Neural cell (in vitro differentiated cells): Measurements from ENCODE around the gene PROK1. TPM values are rescaled to one million over a fixed set of nuclear protein-coding genes. Genes with fewer than 3 reads are reported as not detected.

Experiments
- H2AFZ ChIP-seq: fragments of 200-600, 300-800 bp; sonication (generic), shearing (Covaris generic); 2 replicates; pipeline ENCODE4 v1.6.0; 2014; ENCODE audit warnings: low read depth, mild to moderate bottlenecking, antibody characterized with exemption, low read length, moderate library complexity
- H3F3A ChIP-seq: fragments of 200-600 bp; shearing (Covaris generic); 2 replicates; pipeline ENCODE4 v1.6.1; 2016; ENCODE audit warnings: mild to moderate bottlenecking, moderate library complexity, mixed read lengths, antibody characterized with exemption, low read length; ENCODE audit not compliant: insufficient read depth, poor library complexity, severe bottlenecking
- H3K27ac ChIP-seq: fragments of 200-600, 300-800 bp; sonication (generic), shearing (Covaris generic); 2 replicates; pipeline ENCODE4 v1.5.1; 2014; ENCODE audit warnings: mild to moderate bottlenecking, low read length, moderate library complexity
- H3K27me3 ChIP-seq: fragments of 300-800, 200-600 bp; sonication (generic), shearing (Covaris generic); 2 replicates; pipeline ENCODE4 v1.6.0; 2014; ENCODE audit warnings: mild to moderate bottlenecking, low read depth, low read length, moderate library complexity; ENCODE audit not compliant: insufficient read depth
- H3K36me3 ChIP-seq: fragments of 300-800, 200-600 bp; sonication (generic), shearing (Covaris generic); 2 replicates; pipeline ENCODE4 v1.5.1; 2014; ENCODE audit warnings: mild to moderate bottlenecking, antibody characterized with exemption, low read length, moderate library complexity; ENCODE audit not compliant: insufficient read depth
- H3K4me2 ChIP-seq: fragments of 300-800, 200-600 bp; sonication (generic), shearing (Covaris generic); 2 replicates; pipeline ENCODE4 v1.6.0; 2014; ENCODE audit warnings: mild to moderate bottlenecking, low read length
- H3K4me3 ChIP-seq: fragments of 300-800, 200-600 bp; sonication (generic), shearing (Covaris generic); 2 replicates; pipeline ENCODE4 v1.5.1; 2014; ENCODE audit warnings: mild to moderate bottlenecking, low read length, moderate library complexity
- H3K79me2 ChIP-seq: fragments of 200-600 bp; shearing (Covaris generic); replicated peaks from 2 replicates; pipeline ENCODE4 v1.6.0; 2014; ENCODE audit warnings: mild to moderate bottlenecking, low read length, moderate library complexity; ENCODE audit not compliant: insufficient read depth
- H3K9ac ChIP-seq: fragments of 300-800, 200-600 bp; sonication (generic), shearing (Covaris generic); 2 replicates; pipeline ENCODE4 v1.6.1; 2016; ENCODE audit warnings: mild to moderate bottlenecking, low read length, mixed read lengths
- H3K9me2 ChIP-seq: fragments of 200-600 bp; shearing (Covaris generic); 2 replicates; pipeline ENCODE4 v1.6.1; 2016; ENCODE audit warnings: mild to moderate bottlenecking, low read length, mixed read lengths; ENCODE audit not compliant: insufficient read depth
- H3K9me3 ChIP-seq: fragments of 200-600, 300-800 bp; sonication (generic), shearing (Covaris generic); 2 replicates; pipeline ENCODE4 v1.6.1; 2016; ENCODE audit warnings: mild to moderate bottlenecking, mixed run types, low read length, moderate library complexity, mixed read lengths
- H4K20me1 ChIP-seq: fragments of 200-600 bp; shearing (Covaris generic); 2 replicates; pipeline ENCODE4 v1.6.1; 2016; ENCODE audit warnings: mild to moderate bottlenecking, mixed run types; ENCODE audit not compliant: insufficient read depth
- EP300 ChIP-seq: fragments of 450-650 bp; conservative IDR thresholded peaks from 2 replicates; pipeline ENCODE4 v1.6.1; 2014; ENCODE audit warnings: antibody characterized with exemption, mild to moderate bottlenecking, moderate library complexity; ENCODE audit not compliant: poor library complexity, severe bottlenecking
- EZH2 ChIP-seq: fragments of 200-600, 300-800 bp; shearing (Covaris generic), sonication (generic); IDR thresholded peaks from 2 replicates; pipeline ENCODE4 v1.6.1; 2014; ENCODE audit warnings: antibody characterized with exemption, low read length, borderline replicate concordance, mild to moderate bottlenecking; ENCODE audit not compliant: insufficient read depth, poor library complexity, severe bottlenecking
- MXI1 ChIP-seq: fragments of 450-650 bp; conservative IDR thresholded peaks from 2 replicates; pipeline ENCODE4 v1.6.1; 2014; ENCODE audit warnings: antibody characterized with exemption, mild to moderate bottlenecking; ENCODE audit not compliant: poor library complexity, severe bottlenecking
- POLR2AphosphoS5 ChIP-seq: IDR thresholded peaks from 2 replicates; pipeline ENCODE4 v1.6.1; 2012
- RAD21 ChIP-seq: fragments of 450-650 bp; conservative IDR thresholded peaks from 2 replicates; pipeline ENCODE4 v1.6.1; 2014; ENCODE audit warnings: antibody characterized with exemption, mild to moderate bottlenecking, moderate library complexity
- SMC3 ChIP-seq: fragments of 450-650 bp; conservative IDR thresholded peaks from 2 replicates; pipeline ENCODE4 v1.6.1; 2014; ENCODE audit warnings: antibody characterized with exemption, mild to moderate bottlenecking, moderate library complexity; ENCODE audit not compliant: poor library complexity
- TAF1 ChIP-seq: IDR thresholded peaks from 2 replicates; pipeline ENCODE4 v1.6.1; 2012; ENCODE audit warnings: low read depth
- polyA plus RNA-seq: library from polyadenylated mRNA; depleted of rRNA; stranded (reverse); fragments of >200 nt; gene quantifications from 2 replicates; pipeline ENCODE4 v1.2.3, GENCODE V29; 2014
- TF ChIP-seq, protein P1 (sequence below): IDR thresholded peaks from 2 replicates; pipeline ENCODE4 v1.6.1; 2012; ENCODE audit warnings: borderline replicate concordance
- TF ChIP-seq, protein P2 (sequence below): fragments of 450-650 bp; IDR thresholded peaks from 2 replicates; pipeline ENCODE4 v1.5.1; 2014; ENCODE audit warnings: antibody characterized with exemption, mild to moderate bottlenecking, moderate library complexity; ENCODE audit not compliant: poor library complexity, severe bottlenecking

The PROK1 gene
- polyA plus RNA-seq, 1 donor from 2014 or later = 0.54 TPM

DNA sequence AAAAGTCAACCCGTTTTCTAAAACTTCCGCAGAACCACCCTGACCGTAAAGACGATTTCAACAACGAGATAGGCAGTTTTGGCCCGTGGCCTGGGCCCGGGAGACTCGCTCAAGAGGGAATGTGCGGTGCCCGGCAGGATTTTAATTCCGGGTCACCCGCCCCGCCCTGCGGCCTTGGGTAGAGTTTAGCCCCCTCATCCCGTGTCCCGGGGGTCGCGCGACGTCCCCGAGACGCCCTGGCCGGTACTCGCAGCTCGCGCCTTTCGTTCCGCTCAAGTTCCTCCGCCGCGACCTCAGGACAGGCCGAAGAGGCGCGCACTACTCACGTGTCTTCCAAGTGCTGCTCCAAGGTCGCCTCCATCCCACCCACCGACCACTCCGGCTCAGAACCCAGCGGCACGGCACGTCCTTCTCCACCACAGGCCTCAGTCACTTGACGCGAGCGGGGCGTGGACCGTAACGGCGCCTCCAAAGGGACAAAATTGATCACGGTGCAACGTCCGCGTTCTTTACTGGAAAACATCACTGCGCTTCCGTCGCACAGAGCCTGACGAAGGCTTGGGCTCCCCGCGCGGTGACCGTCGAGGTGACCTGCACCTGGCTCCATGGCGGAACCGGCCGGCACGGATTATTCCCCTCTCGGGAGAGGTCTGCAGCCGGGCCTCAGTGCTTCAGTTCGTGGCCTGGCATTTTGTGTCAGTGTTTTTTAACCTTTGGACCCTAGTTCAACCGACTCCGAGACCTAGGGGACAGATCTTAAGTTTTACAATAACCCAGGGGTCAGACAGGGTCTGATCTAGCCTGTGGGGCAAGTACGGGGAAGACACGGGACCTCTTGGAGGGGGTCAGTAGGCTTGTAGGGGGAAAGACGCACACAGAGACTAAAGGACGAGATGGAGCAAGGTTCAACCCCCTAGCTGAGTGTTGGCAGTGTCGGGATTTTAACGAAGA is 43.4 kb upstream of the PROK1 start, which contains the start of gene LAMTOR5:
LAMTOR5 (minus strand) TSS at position 435 of the 951 bp plus-strand sequence; CDS start at position 361, 74 bp downstream.
- TF ChIP-seq, protein P1, sequence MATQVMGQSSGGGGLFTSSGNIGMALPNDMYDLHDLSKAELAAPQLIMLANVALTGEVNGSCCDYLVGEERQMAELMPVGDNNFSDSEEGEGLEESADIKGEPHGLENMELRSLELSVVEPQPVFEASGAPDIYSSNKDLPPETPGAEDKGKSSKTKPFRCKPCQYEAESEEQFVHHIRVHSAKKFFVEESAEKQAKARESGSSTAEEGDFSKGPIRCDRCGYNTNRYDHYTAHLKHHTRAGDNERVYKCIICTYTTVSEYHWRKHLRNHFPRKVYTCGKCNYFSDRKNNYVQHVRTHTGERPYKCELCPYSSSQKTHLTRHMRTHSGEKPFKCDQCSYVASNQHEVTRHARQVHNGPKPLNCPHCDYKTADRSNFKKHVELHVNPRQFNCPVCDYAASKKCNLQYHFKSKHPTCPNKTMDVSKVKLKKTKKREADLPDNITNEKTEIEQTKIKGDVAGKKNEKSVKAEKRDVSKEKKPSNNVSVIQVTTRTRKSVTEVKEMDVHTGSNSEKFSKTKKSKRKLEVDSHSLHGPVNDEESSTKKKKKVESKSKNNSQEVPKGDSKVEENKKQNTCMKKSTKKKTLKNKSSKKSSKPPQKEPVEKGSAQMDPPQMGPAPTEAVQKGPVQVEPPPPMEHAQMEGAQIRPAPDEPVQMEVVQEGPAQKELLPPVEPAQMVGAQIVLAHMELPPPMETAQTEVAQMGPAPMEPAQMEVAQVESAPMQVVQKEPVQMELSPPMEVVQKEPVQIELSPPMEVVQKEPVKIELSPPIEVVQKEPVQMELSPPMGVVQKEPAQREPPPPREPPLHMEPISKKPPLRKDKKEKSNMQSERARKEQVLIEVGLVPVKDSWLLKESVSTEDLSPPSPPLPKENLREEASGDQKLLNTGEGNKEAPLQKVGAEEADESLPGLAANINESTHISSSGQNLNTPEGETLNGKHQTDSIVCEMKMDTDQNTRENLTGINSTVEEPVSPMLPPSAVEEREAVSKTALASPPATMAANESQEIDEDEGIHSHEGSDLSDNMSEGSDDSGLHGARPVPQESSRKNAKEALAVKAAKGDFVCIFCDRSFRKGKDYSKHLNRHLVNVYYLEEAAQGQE = peak; percentile 59
- TF ChIP-seq EZH2 = no peak
- peak; percentile 65 for TF ChIP-seq EP300
- peak; percentile 91 for TF ChIP-seq MXI1
- TF ChIP-seq RAD21 = no peak
- peak; percentile 91 for TF ChIP-seq POLR2AphosphoS5
- peak; percentile 48 for TF ChIP-seq SMC3
- peak; percentile 74 for TF ChIP-seq TAF1
- no peaks in the 10 kb centered on the region for H3F3A ChIP-seq
- peak within 1 kb of the TSS; percentile 57 for H3K27ac ChIP-seq
- H3K9me2 ChIP-seq = no peaks in the 10 kb centered on the region
- H3K4me2 ChIP-seq = peak within 1 kb of the TSS; percentile 60
- H3K79me2 ChIP-seq = peaks cover 13% of the 10 kb centered on the region
- H2AFZ ChIP-seq = peak within 1 kb of the TSS; percentile 99
- no peaks in the 10 kb centered on the region for H3K36me3 ChIP-seq
- H3K9me3 ChIP-seq = no peaks in the 10 kb centered on the region
- H3K4me3 ChIP-seq = peak within 1 kb of the TSS; percentile 97
- H3K27me3 ChIP-seq = no peaks in the 10 kb centered on the region
- no peaks in the 10 kb centered on the region for H4K20me1 ChIP-seq
- H3K9ac ChIP-seq = peak within 1 kb of the TSS; percentile 82

DNA sequence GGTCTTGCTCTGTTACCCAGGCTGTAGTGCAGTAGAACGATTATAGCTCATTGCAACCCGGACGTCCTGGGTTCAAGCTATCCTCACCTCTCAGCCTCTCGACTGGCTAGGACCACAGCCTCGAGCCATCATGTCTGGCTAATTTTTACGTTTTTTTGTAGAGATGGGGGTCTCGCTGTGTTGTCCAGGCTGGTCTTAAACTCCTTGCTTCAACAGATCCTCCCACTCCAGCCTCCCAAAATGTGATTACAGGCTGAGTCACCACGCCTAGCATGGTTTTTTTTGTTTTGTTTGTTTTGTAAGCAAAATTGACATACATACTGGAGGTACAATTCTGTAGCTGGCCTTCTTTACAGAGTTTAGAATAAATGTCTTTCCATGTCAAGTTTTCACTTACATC is 42.5 kb upstream of the PROK1 start:
- Histone ChIP-seq H3K27ac (no peak overlapping the region), H3K9ac (no peak overlapping the region), H4K20me1 (no peaks in the 10 kb centered on the region), H3K79me2 (peaks cover 13% of the 10 kb centered on the region), H3K27me3 (no peaks in the 10 kb centered on the region), H2AFZ (no peak overlapping the region), H3K4me2 (no peak overlapping the region), H3K9me2 (no peaks in the 10 kb centered on the region), H3K9me3 (no peaks in the 10 kb centered on the region), H3K4me3 (peak overlapping the region; percentile 97), H3F3A (no peaks in the 10 kb centered on the region), H3K36me3 (no peaks in the 10 kb centered on the region)
- no peak for TF ChIP-seq EZH2
- no peak for TF ChIP-seq POLR2AphosphoS5
- no peak for TF ChIP-seq RAD21
- no peak for TF ChIP-seq MXI1
- TF ChIP-seq EP300 = no peak
- no peak for TF ChIP-seq TAF1
- TF ChIP-seq SMC3 = no peak
- TF ChIP-seq, protein P2, sequence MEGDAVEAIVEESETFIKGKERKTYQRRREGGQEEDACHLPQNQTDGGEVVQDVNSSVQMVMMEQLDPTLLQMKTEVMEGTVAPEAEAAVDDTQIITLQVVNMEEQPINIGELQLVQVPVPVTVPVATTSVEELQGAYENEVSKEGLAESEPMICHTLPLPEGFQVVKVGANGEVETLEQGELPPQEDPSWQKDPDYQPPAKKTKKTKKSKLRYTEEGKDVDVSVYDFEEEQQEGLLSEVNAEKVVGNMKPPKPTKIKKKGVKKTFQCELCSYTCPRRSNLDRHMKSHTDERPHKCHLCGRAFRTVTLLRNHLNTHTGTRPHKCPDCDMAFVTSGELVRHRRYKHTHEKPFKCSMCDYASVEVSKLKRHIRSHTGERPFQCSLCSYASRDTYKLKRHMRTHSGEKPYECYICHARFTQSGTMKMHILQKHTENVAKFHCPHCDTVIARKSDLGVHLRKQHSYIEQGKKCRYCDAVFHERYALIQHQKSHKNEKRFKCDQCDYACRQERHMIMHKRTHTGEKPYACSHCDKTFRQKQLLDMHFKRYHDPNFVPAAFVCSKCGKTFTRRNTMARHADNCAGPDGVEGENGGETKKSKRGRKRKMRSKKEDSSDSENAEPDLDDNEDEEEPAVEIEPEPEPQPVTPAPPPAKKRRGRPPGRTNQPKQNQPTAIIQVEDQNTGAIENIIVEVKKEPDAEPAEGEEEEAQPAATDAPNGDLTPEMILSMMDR = no peak
- TF ChIP-seq, protein P1 = no peak
